Esophagus muscularis mucosa (tissue), 4 donors: ENCODE data around the gene NR2C2AP. TPM values are rescaled to one million over a fixed set of nuclear protein-coding genes. Genes with fewer than 3 reads are reported as not detected.

Experiments
- DNase-seq: peaks from one replicate; pipeline ENCODE4 v3.0.0-alpha.2; 2017; ENCODE audit errors: extremely low spot score
- H3K27ac ChIP-seq, 4 donors: fragments of 200-600 bp; sonication (generic); replicated peaks in 1 of 4; 1 replicate in 3 of 4; 2 replicates in 1 of 4; pipeline ENCODE4 v1.5.1; 2016 to 2019; ENCODE audit warnings: mild to moderate bottlenecking in 1 of 4
- H3K27me3 ChIP-seq, 4 donors: fragments of 200-600 bp; sonication (generic); one replicate each; pipeline versions ENCODE4 v1.5.1 to v1.6.0; 2016 to 2019
- H3K36me3 ChIP-seq, 4 donors: fragments of 200-600 bp; sonication (generic); one replicate each; pipeline ENCODE4 v1.5.1; 2016 to 2019
- H3K4me1 ChIP-seq, 4 donors: fragments of 200-600 bp; sonication (generic); one replicate each; pipeline ENCODE4 v1.5.1; 2016 to 2019
- H3K4me3 ChIP-seq, 4 donors: fragments of 200-600 bp; sonication (generic); 1 replicate in 2 of 4; 2 replicates in 2 of 4; pipeline ENCODE4 v1.5.1; 2016 to 2019; ENCODE audit warnings: mild to moderate bottlenecking in 4 of 4, moderate library complexity in 1 of 4
- H3K9me3 ChIP-seq, 4 donors: fragments of 200-600 bp; sonication (generic); 1 replicate in 3 of 4; 2 replicates in 1 of 4; pipeline ENCODE4 v1.5.1; 2016 to 2019
- EP300 ChIP-seq: sonication (generic); formaldehyde crosslinking; IDR thresholded peaks from one replicate; pipeline ENCODE4 v1.6.1; 2017; ENCODE audit warnings: antibody characterized with exemption
- POLR2A ChIP-seq: fragments of 450-650 bp; IDR thresholded peaks from one replicate; pipeline ENCODE4 v1.6.1; 2017; ENCODE audit warnings: antibody characterized with exemption, moderate library complexity, mild to moderate bottlenecking, low read depth
- POLR2AphosphoS5 ChIP-seq, 2 donors: sonication (generic); formaldehyde crosslinking; IDR thresholded peaks; one replicate each; pipeline ENCODE4 v1.6.1; 2017; ENCODE audit warnings: antibody characterized with exemption in 2 of 2
- WGBS: methylation state at CpG from one replicate; pipeline ENCODE4 v1.1.5; 2018; 5-methylcytosine and 5-hydroxymethylcytosine counted together
- intact Hi-C: fragments of 100-400 bp; cut with DNase I; formaldehyde crosslinking; loops from one replicate; pipeline ENCODE4 v1.15.1; 2023
- total RNA-seq, 4 donors: library from RNA; depleted of rRNA; stranded (reverse); fragments of >200 nt; gene quantifications; one replicate each; pipeline versions ENCODE4 v1.1.0 to v1.2.1, GENCODE V29; 2016
- TF ChIP-seq, protein P1 (sequence below), 3 experiments: fragments of 200-600 bp in 2 of 3; fragments of 450-650 bp in 1 of 3; sonication (generic) in 2 of 3; IDR thresholded peaks; one replicate each; pipeline ENCODE4 v1.5.1; 2017 to 2019; ENCODE audit warnings: antibody characterized with exemption in 3 of 3, mild to moderate bottlenecking in 2 of 3, moderate library complexity in 1 of 3

The NR2C2AP gene
- total RNA-seq, 4 donors from 2014 or later: 10.0 to 18.0 (median 16.5) TPM

DNA sequence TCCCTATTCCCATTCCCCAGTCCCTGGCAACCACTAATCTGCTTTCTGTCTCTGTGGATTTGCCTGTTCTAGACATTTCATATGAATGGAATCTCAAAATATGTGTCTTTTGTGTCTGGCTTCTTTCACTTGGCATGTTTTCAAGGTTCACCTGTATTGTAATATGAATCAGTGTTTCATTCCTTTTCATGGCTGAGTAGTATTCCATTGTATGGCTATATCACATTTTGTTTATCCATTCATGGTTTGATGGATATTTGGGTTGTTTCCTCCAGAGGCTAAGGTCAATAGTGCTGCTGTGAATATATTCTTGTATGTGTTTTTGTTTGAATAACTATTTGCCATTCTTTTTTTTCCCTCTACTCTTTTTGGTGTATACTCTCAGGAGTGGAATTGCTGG, 33.0 kb upstream of the NR2C2AP start:
- Histone ChIP-seq H3K27me3 (peaks cover 0 to 46% (median 5%) of the 10 kb centered on the region in 4 donors), H3K36me3 (no peaks in the 10 kb centered on the region), H3K4me1 (no peaks in the 10 kb centered on the region), H3K9me3 (peaks cover 0 to 38% (median 31%) of the 10 kb centered on the region in 4 donors), H3K27ac (no peak overlapping the region), H3K4me3 (no peak overlapping the region)
- TF ChIP-seq, protein P1, sequence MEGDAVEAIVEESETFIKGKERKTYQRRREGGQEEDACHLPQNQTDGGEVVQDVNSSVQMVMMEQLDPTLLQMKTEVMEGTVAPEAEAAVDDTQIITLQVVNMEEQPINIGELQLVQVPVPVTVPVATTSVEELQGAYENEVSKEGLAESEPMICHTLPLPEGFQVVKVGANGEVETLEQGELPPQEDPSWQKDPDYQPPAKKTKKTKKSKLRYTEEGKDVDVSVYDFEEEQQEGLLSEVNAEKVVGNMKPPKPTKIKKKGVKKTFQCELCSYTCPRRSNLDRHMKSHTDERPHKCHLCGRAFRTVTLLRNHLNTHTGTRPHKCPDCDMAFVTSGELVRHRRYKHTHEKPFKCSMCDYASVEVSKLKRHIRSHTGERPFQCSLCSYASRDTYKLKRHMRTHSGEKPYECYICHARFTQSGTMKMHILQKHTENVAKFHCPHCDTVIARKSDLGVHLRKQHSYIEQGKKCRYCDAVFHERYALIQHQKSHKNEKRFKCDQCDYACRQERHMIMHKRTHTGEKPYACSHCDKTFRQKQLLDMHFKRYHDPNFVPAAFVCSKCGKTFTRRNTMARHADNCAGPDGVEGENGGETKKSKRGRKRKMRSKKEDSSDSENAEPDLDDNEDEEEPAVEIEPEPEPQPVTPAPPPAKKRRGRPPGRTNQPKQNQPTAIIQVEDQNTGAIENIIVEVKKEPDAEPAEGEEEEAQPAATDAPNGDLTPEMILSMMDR (IDR thresholded peaks at IDR 0.05): no peak
- TF ChIP-seq POLR2AphosphoS5 (IDR thresholded peaks at IDR 0.05): no peak
- TF ChIP-seq POLR2A: no peak
- no peak for TF ChIP-seq EP300
- intact Hi-C loops: no loop called here
- DNase-seq: no peak

DNA sequence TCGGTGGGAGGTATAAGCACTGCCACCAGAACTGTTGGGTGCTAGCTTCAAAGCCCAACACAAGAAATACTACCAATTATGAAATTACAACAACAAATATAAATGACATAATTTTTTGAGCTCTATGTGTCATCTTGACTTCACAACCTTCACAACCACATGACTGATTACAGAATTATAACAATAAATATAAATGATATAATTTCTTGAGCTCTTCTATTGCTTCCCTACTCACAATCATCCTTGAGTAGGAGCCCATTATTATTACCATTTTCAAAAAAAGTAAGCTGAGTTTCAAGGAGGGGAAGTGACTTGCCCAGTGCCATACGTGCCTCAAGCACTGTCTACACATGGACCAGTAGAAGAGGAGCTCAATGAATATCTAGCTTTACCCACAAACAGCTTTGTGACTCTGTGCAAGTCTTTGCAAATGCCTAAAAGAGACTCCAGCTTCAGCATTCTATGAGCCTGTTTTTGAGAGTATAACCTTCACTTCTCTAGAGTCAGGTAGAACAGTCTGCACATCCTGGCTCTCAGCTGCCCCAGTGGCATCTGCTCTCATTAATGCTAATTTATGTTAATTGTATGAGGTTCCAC, 31.1 kb upstream of the NR2C2AP start:
- Histone ChIP-seq H3K9me3 (peaks cover 0 to 38% (median 31%) of the 10 kb centered on the region in 4 donors), H3K27me3 (peaks cover 0 to 30% (median 0%) of the 10 kb centered on the region in 4 donors), H3K4me3 (no peak overlapping the region), H3K36me3 (no peaks in the 10 kb centered on the region), H3K27ac (no peak overlapping the region), H3K4me1 (no peaks in the 10 kb centered on the region)
- WGBS: 86% methylated on average over 2 of the region's 2 CpGs
- TF ChIP-seq, protein P1 (IDR thresholded peaks at IDR 0.05): no peak
- no peak for TF ChIP-seq POLR2AphosphoS5 (IDR thresholded peaks at IDR 0.05)
- TF ChIP-seq POLR2A: no peak
- intact Hi-C loops: no loop called here
- DNase-seq: no peak

DNA sequence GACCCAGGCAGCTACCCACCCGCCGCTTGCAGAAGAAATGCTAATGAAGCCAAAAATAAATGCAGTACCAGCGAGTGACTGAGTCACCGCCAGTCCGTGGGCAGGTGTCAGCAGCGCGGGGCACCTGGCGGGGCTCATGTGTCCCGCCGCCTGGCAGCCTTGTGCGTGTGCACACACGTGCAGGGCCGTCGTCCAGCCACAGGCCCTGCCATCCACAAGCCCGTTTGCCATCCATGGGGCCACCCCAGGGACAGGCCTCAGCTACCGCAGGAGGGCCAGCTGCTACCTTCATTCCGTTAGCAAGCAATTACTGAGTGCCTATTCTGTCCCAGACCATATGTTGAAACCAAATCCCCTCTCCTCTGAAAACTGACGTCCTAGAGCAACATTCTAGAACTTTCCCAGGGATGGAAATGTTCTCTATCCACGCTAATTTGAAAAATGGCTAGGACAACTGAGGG, 29.1 kb upstream of the NR2C2AP start:
- peaks cover 0 to 38% (median 31%) of the 10 kb centered on the region in 4 donors for H3K9me3 ChIP-seq
- H3K4me1 ChIP-seq: no peaks in the 10 kb centered on the region
- WGBS: 85% methylated on average over 13 of the region's 19 CpGs
- no peak overlapping the region for H3K4me3 ChIP-seq
- DNase-seq: no peak
- intact Hi-C loops: no loop called here
- H3K36me3 ChIP-seq: no peaks in the 10 kb centered on the region
- H3K27ac ChIP-seq: no peak overlapping the region
- peaks cover 0 to 27% (median 2%) of the 10 kb centered on the region in 4 donors for H3K27me3 ChIP-seq
- TF ChIP-seq, protein P1 (IDR thresholded peaks at IDR 0.05): no peak
- TF ChIP-seq POLR2AphosphoS5 (IDR thresholded peaks at IDR 0.05) (no peak), EP300 (no peak), POLR2A (no peak)

DNA sequence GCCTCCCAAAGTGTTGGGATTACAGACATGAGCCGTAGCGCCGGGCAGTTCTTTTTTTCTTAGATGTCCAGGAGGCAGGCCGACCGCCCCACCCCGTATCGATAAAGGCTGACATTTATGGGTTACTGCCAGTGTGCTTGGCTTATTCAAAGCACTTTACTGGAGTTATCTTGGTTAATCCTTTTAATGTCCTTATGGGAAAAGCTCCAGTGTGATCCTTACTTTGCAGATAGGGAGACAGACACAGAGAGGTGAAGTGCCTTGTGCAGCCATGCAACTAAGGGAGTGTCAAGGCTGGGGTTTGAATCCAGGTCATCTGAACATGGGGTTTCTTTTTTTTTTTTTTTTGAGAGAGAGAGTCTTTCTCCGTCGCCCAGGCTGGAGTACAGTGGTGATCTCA, 27.8 kb upstream of the NR2C2AP start:
- intact Hi-C loops: no loop called here

More for the DNA sequence above, 27.8 kb upstream of the NR2C2AP start:
- H3K4me3 ChIP-seq: no peak overlapping the region
- H3K36me3 ChIP-seq: no peaks in the 10 kb centered on the region
- peaks cover 0 to 34% (median 14%) of the 10 kb centered on the region in 4 donors for H3K27me3 ChIP-seq
- TF ChIP-seq, protein P1 (IDR thresholded peaks at IDR 0.05): no peak
- TF ChIP-seq EP300: no peak
- no peak for TF ChIP-seq POLR2AphosphoS5 (IDR thresholded peaks at IDR 0.05)
- no peak for TF ChIP-seq POLR2A
- no peak for DNase-seq
- 88% methylated on average over 9 of the region's 9 CpGs for WGBS
- no peak overlapping the region for H3K27ac ChIP-seq
- H3K9me3 ChIP-seq: peaks cover 0 to 33% (median 29%) of the 10 kb centered on the region in 4 donors
- H3K4me1 ChIP-seq: no peaks in the 10 kb centered on the region
